Cardiac muscle cell (in vitro differentiated cells and primary cell): ENCODE data around the gene SPATA12. TPM values are rescaled to one million over a fixed set of nuclear protein-coding genes. Genes with fewer than 3 reads are reported as not detected.

Experiments used
- DNase-seq, 2 donors: peaks; one replicate each; pipeline versions ENCODE4 v3.0.0 to v3.0.0-alpha.2; 2010 to 2017; ENCODE audit warnings: low read depth in 1 of 2, low spot score in 1 of 2
- H3K27ac ChIP-seq: fragments of 200-600 bp; sonication (generic); 2 replicates; pipeline ENCODE4 v1.5.1; 2016
- H3K27me3 ChIP-seq: fragments of 200-600 bp; sonication (generic); 2 replicates; pipeline ENCODE4 v1.6.0; 2016; ENCODE audit warnings: control low read depth
- H3K36me3 ChIP-seq: fragments of 200-600 bp; sonication (generic); 2 replicates; pipeline ENCODE4 v1.5.1; 2016; ENCODE audit warnings: control low read depth
- H3K4me1 ChIP-seq: fragments of 200-600 bp; sonication (generic); 2 replicates; pipeline ENCODE4 v1.8.1; 2017; ENCODE audit warnings: low read depth, mild to moderate bottlenecking, mixed run types
- H3K4me3 ChIP-seq: fragments of 200-600 bp; sonication (generic); 2 replicates; pipeline ENCODE4 v1.5.1; 2016; ENCODE audit warnings: mild to moderate bottlenecking
- H3K9me3 ChIP-seq: fragments of 200-600 bp; sonication (generic); 2 replicates; pipeline ENCODE4 v1.5.1; 2017; ENCODE audit warnings: low read depth, mild to moderate bottlenecking, control low read depth
- CTCF ChIP-seq: IDR thresholded peaks from 2 replicates; pipeline ENCODE4 v1.5.1; 2012; ENCODE audit warnings: low read depth, mild to moderate bottlenecking, low read length
- polyA plus RNA-seq: library from polyadenylated mRNA; unstranded; fragments of >200 nt; fragmentation: Nextera tagmentation; extraction: Ambion mirVana; gene quantifications from 2 replicates; pipeline ENCODE4 v1.2.1, GENCODE V29; 2016
- total RNA-seq: library from RNA; depleted of rRNA; stranded (reverse); fragments of >200 nt; gene quantifications from 2 replicates; pipeline ENCODE4 v1.2.3, GENCODE V29; 2016

The SPATA12 gene
- total and polyA plus RNA-seq, 2 experiments from 2014 or later: not detected

DNA sequence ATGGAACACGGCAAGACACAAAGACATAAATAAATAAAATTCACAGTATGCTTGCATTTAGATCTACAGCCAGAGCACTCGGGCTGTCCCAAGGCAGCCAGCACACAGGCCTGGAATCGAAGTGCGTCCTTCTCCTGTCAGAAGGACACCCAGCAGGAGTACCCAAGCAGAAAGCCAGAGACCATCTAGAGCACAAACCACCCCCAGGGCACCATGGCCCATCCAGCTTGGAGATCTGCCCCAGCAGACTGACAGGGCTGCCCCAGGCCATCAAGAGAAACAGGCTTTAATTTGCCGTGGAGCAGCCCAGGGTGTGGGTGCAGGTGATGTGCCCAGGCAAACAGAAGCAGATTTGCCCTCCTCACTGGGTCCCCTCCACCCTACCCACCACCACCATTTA, 7.8 kb upstream of the SPATA12 start:
- Histone ChIP-seq H3K4me3 (no peak overlapping the region), H3K9me3 (no peaks in the 10 kb centered on the region), H3K27ac (no peak overlapping the region), H3K4me1 (no peaks in the 10 kb centered on the region), H3K27me3 (no peaks in the 10 kb centered on the region), H3K36me3 (no peaks in the 10 kb centered on the region)
- no peak for DNase-seq
- TF ChIP-seq CTCF: no peak

GRCh38 chr3:57053122-57053521, 7.3 kb upstream of the SPATA12 start:
- H3K27ac ChIP-seq: no peak overlapping the region
- no peaks in the 10 kb centered on the region for H3K36me3 ChIP-seq
- H3K9me3 ChIP-seq: no peaks in the 10 kb centered on the region
- no peaks in the 10 kb centered on the region for H3K27me3 ChIP-seq
- no peak overlapping the region for H3K4me3 ChIP-seq
- no peak for TF ChIP-seq CTCF
- no peaks in the 10 kb centered on the region for H3K4me1 ChIP-seq
- no peak for DNase-seq

DNA sequence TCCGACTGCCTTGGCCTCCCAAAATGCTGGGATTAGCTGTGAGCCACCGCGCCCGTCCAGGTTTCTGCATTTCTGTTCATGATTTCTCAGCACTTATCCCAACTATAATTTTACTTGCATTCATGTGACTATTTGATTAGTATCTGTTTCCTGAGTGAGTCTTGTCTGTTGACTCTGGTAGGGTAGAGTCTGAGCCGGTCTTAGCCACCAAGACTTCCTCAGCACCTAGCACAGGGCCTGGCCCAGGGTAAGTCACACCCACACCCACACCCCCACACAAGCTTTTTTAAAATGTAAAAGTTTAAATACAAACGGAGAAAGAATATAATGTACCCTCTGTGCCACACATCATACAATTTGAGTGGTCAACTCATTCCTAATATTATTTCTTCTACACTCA, 3.1 kb upstream of the SPATA12 start:
- Histone ChIP-seq H3K4me3 (no peak overlapping the region), H3K36me3 (no peaks in the 10 kb centered on the region), H3K4me1 (peaks cover 2% of the 10 kb centered on the region), H3K27ac (no peak overlapping the region), H3K9me3 (no peaks in the 10 kb centered on the region), H3K27me3 (no peaks in the 10 kb centered on the region)
- no peak for TF ChIP-seq CTCF
- no peak for DNase-seq

GRCh38 chr3:57059411-57059810, 1.1 kb upstream of the SPATA12 start:
- Histone ChIP-seq H3K27me3 (no peaks in the 10 kb centered on the region), H3K9me3 (no peaks in the 10 kb centered on the region), H3K4me3 (no peak overlapping the region), H3K4me1 (peaks cover 2% of the 10 kb centered on the region), H3K27ac (no peak overlapping the region), H3K36me3 (no peaks in the 10 kb centered on the region)
- no peak for TF ChIP-seq CTCF
- no peak for DNase-seq

DNA sequence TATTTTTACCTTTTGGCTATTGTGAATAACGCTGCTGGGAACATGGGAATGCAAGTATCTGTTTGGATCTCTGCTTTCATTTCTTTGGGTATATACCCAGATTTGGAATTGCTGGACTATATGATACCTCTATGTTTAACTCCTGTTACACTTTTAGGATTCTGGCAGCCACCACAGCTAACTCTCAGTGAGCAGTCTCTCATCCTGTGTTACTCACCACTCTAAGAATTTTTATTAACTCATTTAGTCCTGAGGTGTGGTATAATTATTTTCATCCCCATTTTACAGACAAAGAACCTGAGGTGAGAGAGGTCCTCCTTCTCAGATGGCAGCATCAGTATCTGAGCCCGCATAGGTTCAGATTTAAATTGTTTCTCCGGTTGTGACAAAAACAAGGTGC, 1.1 kb downstream of the SPATA12 start:
- DNase-seq: no peak
- H3K4me3 ChIP-seq: no peak overlapping the region
- H3K4me1 ChIP-seq: peaks cover 2% of the 10 kb centered on the region
- no peaks in the 10 kb centered on the region for H3K36me3 ChIP-seq
- no peaks in the 10 kb centered on the region for H3K9me3 ChIP-seq
- H3K27me3 ChIP-seq: no peaks in the 10 kb centered on the region
- no peak for TF ChIP-seq CTCF
- H3K27ac ChIP-seq: no peak overlapping the region

GRCh38 chr3:57062101-57062631, 1.7 kb downstream of the SPATA12 start:
- DNase-seq: no peak
- no peak overlapping the region for H3K4me3 ChIP-seq
- peaks cover 2% of the 10 kb centered on the region for H3K4me1 ChIP-seq
- TF ChIP-seq CTCF: no peak
- no peaks in the 10 kb centered on the region for H3K27me3 ChIP-seq
- H3K36me3 ChIP-seq: no peaks in the 10 kb centered on the region
- peak overlapping the region; percentile 45 for H3K27ac ChIP-seq
- no peaks in the 10 kb centered on the region for H3K9me3 ChIP-seq
